HG03565 (cell line): Measurements from ENCODE around the gene SRCAP.

Source experiments
- ATAC-seq: cut with Tn5 transposase; IDR thresholded peaks from one replicate; pipeline ENCODE4 v1.9.1; 2021; ENCODE audit warnings: mild to moderate bottlenecking, moderate library complexity; ENCODE audit not compliant: unreplicated experiment

The SRCAP gene

DNA sequence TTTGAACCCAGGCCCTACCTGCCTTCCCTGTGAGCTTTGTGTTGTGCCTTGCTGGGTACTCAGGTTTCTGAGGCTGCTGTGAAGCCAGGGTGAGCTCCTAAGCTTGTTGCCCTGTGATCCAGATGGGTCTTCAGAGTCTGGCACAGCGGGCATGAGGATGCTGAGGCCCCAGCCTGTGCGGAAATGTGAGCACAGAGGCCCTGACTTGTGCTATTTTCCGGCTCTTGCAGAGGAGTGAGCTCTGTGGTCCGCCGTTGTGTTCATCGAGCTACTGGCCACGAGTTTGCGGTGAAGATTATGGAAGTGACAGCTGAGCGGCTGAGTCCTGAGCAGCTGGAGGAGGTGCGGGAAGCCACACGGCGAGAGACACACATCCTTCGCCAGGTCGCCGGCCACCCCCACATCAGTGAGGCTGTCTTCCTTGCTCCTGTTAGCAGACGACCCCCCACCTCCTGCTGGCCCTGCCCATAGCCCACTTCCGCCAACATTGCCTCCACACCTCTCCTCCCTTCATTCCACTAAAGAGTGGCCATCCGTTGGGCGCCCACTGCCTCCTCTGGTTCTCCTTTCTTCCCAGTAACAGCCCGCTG, 52.0 kb downstream of the SRCAP start:
- ATAC-seq: no peak

DNA sequence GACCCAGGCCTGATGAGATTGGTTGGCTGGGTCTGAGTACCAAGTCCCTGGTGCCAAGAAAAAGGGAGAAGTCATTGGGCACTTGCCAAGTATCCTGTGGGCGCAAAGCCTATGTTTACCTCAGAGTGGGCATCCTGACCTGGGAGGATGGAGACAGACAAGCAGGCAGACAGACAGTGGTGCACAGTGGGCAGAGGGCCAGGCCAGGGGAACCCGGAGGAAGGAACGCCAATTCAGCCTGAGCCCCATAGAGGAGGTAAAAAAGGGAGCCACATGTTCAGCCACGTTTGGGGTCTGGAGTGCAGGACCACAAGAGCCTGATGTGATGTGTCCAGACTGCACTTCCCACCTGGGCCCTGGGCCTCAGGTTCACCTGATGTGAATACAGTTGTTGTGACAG, 54.6 kb downstream of the SRCAP start:
- no peak for ATAC-seq

DNA sequence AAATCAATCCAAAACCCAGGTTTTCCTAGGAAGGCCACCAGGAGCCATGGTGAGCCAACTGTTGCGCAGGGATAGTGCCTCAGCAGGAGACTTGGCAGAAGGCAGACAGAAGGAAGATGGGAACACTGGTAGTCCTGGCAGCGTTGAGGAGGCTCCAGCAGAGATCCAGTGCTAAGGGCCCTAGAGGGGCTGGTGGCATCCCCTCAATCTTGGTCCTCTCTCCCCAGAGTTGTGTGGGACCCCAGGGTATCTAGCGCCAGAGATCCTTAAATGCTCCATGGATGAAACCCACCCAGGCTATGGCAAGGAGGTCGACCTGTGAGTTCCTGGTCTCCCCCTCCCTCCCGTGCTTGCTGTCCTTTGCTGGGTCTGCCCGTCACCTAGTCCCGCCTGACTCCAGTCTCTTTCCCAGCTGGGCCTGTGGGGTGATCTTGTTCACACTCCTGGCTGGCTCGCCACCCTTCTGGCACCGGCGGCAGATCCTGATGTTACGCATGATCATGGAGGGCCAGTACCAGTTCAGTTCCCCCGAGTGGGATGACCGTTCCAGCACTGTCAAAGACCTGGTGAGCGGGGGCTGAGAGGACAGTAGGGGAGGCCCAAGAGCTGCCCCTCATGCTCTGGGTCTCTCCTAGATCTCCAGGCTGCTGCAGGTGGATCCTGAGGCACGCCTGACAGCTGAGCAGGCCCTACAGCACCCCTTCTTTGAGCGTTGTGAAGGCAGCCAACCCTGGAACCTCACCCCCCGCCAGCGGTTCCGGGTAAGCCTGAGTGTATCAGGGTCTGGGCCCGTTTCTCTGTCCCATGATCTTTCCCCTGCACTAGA, 57.2 kb downstream of the SRCAP start:
- ATAC-seq: no peak

DNA sequence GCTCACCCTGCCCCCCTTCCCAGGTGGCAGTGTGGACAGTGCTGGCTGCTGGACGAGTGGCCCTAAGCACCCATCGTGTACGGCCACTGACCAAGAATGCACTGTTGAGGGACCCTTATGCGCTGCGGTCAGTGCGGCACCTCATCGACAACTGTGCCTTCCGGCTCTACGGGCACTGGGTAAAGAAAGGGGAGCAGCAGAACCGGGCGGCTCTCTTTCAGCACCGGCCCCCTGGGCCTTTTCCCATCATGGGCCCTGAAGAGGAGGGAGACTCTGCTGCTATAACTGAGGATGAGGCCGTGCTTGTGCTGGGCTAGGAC, 57.8 kb downstream of the SRCAP start:
- no peak for ATAC-seq

DNA sequence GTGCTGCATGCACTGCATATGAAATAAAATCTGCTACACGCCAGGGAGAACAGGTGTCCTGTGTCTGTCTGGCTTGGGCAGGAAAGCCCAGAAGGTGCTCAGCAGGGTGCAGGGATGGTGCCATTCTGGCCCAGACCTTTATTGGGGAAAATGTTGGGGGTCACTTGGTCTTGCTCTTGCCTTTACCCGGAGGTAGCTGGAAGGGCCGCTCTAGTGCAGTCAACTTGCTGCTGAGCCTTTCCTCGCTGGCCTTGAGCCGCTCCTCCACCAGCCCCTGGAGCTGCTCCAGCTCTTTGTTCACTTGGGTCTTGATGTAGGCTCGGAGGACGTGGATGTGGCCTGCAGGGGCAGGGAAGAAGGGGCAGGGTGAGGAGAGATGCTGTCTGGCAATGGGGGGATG, 58.3 kb downstream of the SRCAP start:
- ATAC-seq: no peak

DNA sequence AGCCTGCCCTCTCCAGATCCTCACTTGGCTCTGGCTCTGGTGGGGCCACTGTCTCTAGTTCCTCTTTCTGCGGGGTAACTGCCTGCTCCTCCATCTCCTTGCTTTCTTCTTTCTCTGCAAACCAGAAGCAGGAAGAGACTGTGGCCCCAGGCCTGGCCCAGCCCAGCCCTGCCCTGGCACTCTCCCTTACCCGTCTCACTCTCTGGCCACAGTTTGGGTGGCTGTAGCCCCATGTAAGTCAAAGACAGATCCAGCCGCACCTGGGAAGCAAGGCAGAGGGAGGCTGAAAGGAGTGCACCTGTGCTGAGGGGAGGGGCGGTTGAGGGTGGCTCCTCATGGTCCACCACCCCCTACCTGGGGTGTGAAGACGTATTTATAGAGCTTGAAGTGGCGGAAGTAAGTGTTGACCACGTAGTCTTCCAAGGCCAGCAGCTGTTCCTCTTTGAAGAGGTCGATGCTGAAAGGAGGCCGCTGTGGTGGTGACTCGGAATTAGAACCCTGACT, 60.1 kb downstream of the SRCAP start:
- no peak for ATAC-seq

DNA sequence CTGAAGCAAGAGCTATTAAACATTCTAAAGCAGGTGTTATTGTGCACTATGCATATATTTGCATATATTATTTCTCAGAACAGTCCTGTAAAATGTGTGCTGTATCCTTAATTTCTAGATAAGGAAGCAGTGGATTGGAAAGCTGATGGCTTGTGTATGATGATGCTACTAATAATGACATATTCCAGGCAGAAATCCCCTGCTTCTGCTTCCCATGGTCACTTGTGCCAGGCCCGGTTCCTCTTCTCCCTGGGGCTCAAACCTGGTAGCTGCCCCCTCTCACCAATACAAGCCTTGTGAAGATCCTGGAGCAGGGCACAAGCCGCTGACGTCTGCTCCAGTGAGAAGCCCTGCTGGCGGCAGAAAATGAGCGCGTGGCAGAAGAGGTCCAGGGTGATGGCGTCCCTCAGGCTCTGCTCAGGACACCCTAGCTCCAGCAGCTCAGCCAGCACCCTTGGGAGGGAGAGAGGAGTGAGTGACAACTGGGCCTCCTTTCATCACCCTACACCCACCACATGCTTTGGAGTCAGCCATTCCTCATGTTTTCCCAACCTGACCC, 61.1 kb downstream of the SRCAP start:
- no peak for ATAC-seq

DNA sequence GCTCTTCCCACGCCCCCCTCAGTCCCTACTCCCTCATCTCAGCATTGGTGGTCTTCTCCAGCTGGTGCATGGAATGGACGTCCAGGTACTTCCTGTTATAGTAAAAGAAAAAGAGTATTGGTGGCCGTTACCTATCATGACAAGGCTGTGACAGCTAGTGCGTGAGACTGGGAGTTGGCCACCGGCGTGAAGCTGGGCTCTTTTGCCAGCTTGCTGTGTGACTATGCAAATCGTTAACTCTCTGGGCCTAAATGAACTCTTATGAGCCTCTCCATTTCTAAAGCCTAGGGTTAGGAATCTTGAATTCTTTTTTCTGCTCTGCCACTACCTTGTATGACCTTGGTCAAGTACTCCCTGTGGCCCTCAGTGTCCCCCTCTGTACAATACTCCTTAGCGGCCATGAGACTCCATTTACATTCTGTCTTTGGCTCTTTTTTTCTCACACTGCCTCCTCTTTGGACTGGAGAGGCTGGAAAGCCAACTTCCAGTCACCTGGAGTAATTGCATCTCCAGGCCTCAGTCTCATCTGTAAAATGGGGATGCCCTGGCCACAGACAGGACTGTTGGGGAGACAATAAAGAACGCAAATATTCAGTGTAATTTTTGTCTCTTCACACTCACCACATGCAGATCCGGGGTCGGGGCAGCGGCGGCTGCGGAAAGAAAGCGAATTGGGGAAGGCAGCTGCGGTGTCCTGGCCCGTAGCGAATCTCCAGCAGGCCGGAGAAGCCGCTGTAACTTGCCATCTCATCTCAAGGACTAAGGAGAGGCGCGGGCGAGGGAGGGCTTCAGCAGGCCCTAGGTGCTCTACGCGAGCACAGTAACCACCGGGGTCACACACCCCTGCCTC, 61.8 kb downstream of the SRCAP start:
- no peak for ATAC-seq

DNA sequence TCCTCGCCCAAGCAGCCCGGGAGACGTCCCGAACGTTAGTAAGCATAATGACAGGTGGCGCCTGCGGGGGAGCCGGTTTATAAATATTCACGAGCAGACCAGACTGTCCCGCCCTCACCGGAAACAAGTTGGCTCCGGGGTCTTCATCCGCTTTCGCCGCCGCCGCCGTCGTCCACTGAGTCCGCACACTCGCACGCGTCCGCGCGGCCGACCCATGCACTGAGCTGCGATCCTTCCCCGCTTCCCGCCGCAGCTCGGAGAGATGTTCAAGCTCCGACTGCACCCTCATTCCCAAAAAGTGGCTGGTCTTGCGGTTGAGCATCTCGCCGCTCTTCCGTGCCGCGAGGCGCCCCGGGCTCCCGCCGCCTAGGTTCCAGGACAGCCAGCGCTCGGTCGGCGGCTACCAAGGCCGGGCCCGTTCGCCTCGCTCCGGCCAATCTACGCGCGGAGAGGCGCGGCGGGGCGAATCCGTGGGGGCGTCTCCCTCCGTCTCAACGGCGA, 62.5 kb downstream of the SRCAP start:
- no peak for ATAC-seq

DNA sequence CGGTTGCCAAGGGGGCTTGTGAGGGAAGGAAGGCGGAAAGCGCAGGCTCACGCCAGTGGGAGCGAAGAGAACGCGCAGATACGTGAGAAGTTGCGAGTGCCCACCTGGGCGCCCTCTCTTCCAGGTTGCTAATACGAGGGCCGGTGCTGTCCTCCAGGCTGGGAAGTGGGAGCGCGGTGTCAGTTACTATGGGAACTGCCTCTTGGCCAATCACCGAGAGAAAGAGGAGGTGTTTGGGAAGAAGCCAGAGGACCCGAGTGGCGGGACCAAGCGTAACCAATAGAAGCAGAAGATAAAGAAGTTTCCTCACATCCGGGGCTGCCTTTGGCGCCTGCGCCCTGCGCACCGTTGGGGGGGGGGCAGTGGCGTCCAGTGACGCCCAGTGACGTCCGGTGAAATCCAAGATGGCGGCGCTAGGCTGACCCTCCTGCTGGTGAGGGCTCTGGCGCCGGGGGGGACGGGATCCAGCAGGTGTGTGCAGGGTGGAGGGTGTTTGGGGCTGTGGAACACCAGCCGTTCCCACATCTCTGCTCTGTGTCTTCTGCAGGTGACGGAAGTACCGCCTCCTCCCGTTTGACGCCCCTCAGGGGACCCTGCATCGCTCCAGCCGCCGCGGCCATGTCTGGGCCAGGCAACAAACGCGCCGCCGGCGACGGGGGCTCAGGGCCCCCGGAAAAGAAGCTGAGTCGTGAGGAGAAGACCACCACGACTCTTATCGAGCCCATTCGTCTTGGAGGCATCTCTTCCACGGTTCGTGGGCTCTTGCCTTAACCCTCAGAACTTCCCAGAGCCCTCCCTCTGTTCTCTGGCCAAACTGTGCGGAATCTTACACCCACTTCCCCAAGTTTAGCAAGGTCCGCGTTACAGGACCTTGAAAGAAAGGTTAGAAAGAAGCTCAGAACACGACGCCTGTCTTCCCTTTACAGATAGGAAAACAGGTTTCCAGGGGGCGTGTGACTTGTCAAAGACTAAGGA, 63.2 kb downstream of the SRCAP start, which contains the start of the genes CFAP119 and RNF40:
Gene CFAP119 (minus strand): TSS at position 135 of the 975 bp plus-strand sequence. CDS start 314 bp downstream, outside the sequence.
Gene RNF40 (plus strand): TSS at position 395 of the 975 bp plus-strand sequence. CDS start 224 bp downstream, at position 619.
- ATAC-seq: peak; percentile 86

DNA sequence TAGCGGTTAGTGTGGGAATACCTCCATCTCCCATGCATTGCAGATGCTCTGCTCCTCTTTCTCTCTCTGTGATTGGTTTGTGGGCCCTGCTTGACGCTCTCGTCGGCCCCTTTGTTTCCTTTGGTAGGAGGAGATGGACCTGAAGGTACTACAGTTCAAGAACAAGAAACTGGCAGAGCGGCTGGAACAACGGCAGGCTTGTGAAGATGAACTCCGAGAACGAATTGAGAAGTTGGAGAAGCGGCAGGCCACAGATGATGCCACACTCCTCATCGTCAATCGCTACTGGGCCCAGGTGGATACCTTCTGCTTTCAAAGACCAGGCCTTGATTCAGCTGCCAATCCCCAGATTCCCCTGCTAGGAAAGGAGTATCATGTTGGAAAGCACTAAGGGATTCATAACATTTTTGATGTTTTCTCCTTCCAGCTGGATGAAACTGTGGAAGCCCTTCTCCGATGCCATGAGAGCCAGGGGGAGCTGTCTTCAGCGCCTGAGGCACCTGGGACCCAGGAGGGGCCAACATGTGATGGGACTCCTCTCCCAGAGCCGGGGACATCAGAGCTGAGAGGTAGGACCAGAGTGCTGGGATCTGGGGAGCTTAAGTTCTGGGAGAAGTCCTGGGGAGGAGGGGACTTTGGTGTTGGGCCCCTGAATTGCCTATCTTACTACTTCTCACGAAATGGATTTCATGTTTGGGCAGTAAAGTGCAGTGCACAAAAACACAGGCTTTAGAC, 64.2 kb downstream of the SRCAP start:
- no peak for ATAC-seq

DNA sequence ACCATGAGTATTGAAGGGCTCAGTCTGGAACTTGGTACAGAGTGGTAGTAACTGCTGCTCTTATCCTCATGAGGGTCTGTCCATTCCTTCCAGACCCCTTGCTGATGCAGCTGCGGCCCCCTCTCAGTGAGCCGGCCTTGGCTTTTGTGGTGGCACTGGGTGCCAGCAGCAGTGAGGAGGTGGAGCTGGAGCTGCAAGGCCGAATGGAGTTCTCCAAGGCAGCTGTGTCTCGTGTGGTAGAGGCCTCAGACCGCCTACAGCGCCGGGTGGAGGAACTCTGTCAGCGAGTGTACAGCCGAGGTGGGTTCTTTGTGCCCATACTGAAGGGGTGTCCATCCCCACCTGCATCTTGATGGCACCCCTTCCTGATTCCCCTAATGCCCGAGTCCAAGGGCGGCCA, 65.1 kb downstream of the SRCAP start:
- ATAC-seq: no peak

DNA sequence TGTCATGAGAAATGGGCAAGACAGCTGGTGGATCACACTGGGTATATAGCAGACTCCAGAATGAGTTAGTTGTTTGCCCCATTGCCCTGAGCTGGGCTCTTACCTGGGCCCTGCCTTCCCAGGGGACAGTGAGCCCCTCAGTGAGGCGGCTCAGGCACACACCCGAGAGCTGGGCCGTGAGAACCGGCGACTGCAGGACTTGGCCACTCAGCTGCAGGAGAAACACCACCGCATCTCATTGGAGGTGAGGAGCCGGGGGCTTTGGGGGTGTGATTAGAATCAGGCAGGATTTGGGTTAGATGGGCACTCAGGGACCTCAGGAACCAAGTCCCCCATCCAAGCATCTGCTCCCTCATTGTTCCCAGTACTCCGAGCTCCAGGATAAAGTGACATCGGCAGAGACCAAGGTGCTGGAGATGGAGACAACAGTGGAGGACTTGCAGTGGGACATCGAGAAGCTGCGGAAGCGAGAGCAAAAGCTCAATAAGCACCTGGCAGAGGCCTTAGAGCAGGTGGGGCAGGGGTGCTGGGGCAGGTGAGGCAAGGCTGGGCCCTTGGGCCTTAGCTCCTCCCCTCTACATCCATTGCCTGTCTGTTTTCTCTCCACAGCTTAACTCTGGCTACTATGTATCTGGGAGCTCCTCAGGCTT, 66.0 kb downstream of the SRCAP start:
- ATAC-seq: no peak

DNA sequence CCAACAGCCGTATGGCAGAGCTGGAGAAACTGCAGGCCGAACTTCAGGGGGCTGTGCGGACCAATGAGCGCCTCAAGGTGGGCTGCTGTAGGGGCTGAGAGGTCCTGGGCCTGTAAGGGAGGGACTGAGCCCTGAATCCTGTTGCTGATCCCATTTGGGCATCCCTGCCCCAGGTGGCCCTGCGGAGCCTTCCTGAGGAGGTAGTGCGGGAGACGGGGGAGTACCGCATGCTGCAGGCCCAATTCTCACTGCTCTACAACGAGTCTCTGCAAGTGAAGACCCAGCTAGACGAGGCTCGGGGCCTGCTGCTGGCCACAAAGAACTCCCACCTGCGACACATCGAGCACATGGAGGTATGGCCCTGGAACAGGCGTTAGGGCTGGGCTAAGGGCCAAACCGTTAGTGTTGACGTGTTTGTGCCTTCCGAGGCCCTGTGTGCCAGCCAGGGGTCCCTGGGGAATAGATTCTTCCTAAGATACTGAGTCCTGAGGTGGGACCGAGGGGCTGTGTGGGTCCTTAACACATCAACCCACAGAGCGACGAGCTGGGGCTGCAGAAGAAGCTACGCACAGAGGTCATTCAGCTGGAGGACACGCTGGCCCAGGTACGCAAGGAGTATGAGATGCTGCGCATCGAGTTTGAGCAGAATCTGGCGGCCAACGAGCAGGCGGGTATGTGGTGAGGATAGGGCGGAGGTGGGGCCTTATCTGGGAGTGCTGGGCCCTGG, 67.4 kb downstream of the SRCAP start:
- no peak for ATAC-seq

DNA sequence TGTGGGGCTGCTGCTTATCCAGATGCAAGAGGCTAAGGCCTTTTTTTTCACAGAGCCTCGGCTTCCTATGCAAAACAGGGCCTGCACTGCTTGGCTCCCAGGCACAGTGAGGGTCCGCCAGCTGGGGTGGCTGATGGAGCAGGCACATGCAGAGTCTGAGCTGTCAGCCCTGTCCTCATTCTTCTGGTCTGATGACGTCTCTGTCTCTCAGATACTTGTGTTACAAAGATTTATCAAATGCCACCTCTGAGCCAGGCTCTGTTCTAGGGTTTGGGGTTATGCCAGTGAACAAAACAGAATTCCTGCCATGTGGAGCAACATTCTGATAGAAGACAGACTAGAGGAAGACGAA, 67.9 kb downstream of the SRCAP start:
- no peak for ATAC-seq

DNA sequence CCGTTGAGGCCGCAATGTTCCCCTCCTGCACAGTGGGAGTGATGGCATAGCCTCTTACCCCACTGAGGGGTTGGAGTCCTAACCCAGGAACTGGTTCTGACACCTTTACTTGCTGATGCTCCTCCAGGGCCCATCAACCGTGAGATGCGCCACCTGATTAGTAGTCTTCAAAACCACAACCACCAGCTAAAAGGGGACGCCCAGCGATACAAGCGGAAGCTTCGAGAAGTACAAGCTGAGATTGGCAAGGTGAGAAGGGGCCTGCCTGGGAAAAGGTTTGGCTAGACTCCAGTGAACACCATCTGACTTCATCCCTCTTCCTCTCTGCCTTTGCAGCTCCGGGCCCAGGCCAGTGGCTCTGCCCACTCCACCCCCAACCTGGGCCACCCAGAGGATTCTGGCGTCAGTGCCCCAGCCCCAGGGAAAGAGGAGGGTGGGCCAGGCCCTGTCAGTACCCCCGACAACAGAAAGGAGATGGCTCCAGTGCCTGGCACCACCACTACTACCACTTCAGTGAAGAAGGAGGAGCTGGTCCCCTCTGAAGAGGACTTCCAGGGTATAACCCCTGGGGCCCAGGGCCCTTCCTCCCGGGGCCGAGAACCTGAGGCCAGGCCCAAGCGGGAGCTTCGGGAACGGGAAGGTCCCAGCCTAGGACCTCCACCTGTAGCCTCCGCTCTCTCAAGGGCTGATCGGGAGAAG, 68.9 kb downstream of the SRCAP start:
- ATAC-seq: no peak

DNA sequence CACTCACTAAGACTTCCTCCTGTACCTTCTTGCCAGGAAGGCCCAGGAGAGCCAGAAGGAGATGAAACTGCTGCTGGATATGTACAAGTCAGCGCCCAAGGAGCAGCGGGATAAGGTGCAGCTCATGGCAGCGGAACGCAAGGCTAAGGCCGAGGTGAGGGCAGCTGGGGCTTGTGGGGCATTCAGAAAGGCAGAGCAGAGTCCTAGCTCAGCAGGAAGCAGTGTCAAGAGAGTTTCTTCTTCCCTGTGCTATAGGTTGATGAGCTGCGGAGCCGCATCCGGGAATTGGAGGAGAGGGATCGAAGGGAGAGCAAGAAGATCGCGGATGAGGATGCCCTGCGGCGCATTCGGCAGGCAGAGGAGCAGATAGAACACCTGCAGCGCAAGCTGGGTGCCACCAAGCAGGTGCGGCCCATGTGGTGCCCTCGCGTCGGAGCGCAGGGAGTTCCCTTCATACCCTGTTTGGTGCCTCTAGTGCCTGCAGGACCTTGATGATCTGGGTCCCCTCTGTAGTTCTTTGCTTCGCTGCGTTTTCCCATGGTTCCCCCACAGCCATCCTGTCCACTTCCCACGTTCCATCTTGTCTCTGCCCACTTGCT, 69.7 kb downstream of the SRCAP start:
- ATAC-seq: no peak
